Muscle layer of duodenum (tissue), 2 donors: ENCODE data around the gene PPP1R9A.

Experiments
- H3K27ac ChIP-seq: one replicate; pipeline ENCODE4 v1.7.0; 2013; ENCODE audit warnings: mild to moderate bottlenecking, low read length
- H3K27me3 ChIP-seq: one replicate; pipeline ENCODE4 v1.7.0; 2013; ENCODE audit warnings: low read depth, mild to moderate bottlenecking, control low read depth, low read length
- H3K36me3 ChIP-seq, 2 donors: one replicate each; pipeline ENCODE4 v1.7.0; 2013; ENCODE audit warnings: low read length in 2 of 2, control low read depth in 1 of 2, mild to moderate bottlenecking in 1 of 2; ENCODE audit not compliant: insufficient read depth in 2 of 2, control insufficient read depth in 1 of 2
- H3K4me1 ChIP-seq, 2 donors: one replicate each; pipeline ENCODE4 v1.7.0; 2013; ENCODE audit warnings: low read length in 2 of 2, mild to moderate bottlenecking in 2 of 2, control low read depth in 1 of 2, moderate library complexity in 1 of 2; ENCODE audit not compliant: insufficient read depth in 2 of 2, control insufficient read depth in 1 of 2
- H3K4me3 ChIP-seq, 2 donors: one replicate each; pipeline ENCODE4 v1.7.0; 2013; ENCODE audit warnings: low read length in 2 of 2, low read depth in 1 of 2, mild to moderate bottlenecking in 1 of 2
- H3K9me3 ChIP-seq, 2 donors: one replicate each; pipeline ENCODE4 v1.7.0; 2013; ENCODE audit warnings: low read length in 2 of 2, control low read depth in 1 of 2, mild to moderate bottlenecking in 1 of 2; ENCODE audit not compliant: control insufficient read depth in 1 of 2
- donor health status: healthy.

PPP1R9A gene

DNA sequence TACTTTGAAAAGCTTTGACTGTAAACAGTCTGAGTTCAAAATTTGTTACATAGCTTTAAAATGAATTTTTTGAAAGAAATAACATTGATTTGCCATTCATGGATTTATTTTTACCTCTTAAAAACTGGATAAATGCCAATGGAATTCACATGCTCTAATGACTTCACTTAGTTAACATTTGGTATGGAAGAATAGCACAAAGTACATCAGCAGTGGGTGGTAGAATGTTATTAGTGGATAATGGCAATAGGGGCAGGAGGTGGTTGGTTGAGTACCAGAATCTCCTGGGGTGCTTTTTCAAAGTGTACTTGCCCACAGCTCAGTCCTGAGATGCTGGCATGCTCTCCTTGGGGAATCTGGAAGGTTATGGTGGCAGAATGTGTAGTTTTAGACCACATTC, 4.7 kb downstream of the PPP1R9A start:
- H3K27ac ChIP-seq = no peak overlapping the region
- H3K27me3 ChIP-seq = no peaks in the 10 kb centered on the region
- no peak overlapping the region for H3K4me3 ChIP-seq
- no peaks in the 10 kb centered on the region for H3K36me3 ChIP-seq
- H3K9me3 ChIP-seq = no peaks in the 10 kb centered on the region
- H3K4me1 ChIP-seq = peaks cover 4 to 6% of the 10 kb centered on the region in 2 donors

GRCh38 chr7:94913391-94913790, 6.0 kb downstream of the PPP1R9A start:
- Histone ChIP-seq H3K27ac (no peak overlapping the region), H3K9me3 (no peaks in the 10 kb centered on the region), H3K4me3 (no peak overlapping the region), H3K4me1 (peaks cover 4 to 6% of the 10 kb centered on the region in 2 donors), H3K27me3 (no peaks in the 10 kb centered on the region), H3K36me3 (no peaks in the 10 kb centered on the region)

- Histone ChIP-seq H3K4me1 (no peaks in the 10 kb centered on the region), H3K36me3 (no peaks in the 10 kb centered on the region), H3K27ac (no peak overlapping the region), H3K4me3 (no peak overlapping the region), H3K27me3 (no peaks in the 10 kb centered on the region), H3K9me3 (no peaks in the 10 kb centered on the region)
Observed at GRCh38 chr7:94921911-94922310, 14.5 kb downstream of the PPP1R9A start.

GRCh38 chr7:94922457-94922856, 15.1 kb downstream of the PPP1R9A start:
- no peaks in the 10 kb centered on the region for H3K36me3 ChIP-seq
- H3K4me1 ChIP-seq = no peaks in the 10 kb centered on the region
- H3K27ac ChIP-seq = no peak overlapping the region
- H3K27me3 ChIP-seq = no peaks in the 10 kb centered on the region
- no peaks in the 10 kb centered on the region for H3K9me3 ChIP-seq
- no peak overlapping the region for H3K4me3 ChIP-seq

- Histone ChIP-seq H3K36me3 (no peaks in the 10 kb centered on the region), H3K27me3 (no peaks in the 10 kb centered on the region), H3K9me3 (no peaks in the 10 kb centered on the region), H3K4me3 (no peak overlapping the region), H3K4me1 (no peaks in the 10 kb centered on the region), H3K27ac (no peak overlapping the region)
Observed at GRCh38 chr7:94923412-94923811, 16.0 kb downstream of the PPP1R9A start.

DNA sequence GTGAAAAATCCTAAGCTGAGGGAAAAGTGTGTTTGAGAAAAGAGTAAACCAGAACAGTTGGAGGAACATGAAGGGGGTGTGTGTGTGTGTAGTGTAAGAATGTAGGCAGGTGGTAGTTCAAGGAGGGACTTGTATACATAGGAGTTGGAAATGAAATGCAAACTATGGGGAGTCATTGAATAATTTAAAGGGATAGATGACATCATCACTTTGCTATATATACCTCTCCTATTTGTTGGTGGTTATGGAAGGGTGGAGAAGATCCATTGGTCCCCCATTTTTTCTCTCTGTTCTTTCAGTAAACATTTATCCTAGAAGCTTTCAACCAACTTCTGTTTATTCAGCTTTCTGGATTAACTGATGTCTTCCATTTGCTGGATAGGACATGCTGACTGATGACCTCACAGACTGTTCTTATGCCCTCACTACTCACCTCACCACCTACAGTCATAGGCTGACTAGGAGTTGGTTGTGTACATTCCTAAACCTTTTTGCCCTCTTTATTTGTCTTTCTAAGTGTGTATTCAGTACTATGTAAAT, 20.8 kb downstream of the PPP1R9A start:
- Histone ChIP-seq H3K4me1 (no peaks in the 10 kb centered on the region), H3K27ac (no peak overlapping the region), H3K9me3 (no peaks in the 10 kb centered on the region), H3K27me3 (no peaks in the 10 kb centered on the region), H3K4me3 (no peak overlapping the region), H3K36me3 (no peaks in the 10 kb centered on the region)

- Histone ChIP-seq H3K36me3 (no peaks in the 10 kb centered on the region), H3K4me3 (no peak overlapping the region), H3K27ac (no peak overlapping the region), H3K27me3 (no peaks in the 10 kb centered on the region), H3K4me1 (no peaks in the 10 kb centered on the region), H3K9me3 (no peaks in the 10 kb centered on the region)
Observed at GRCh38 chr7:94933256-94933990, 26.0 kb downstream of the PPP1R9A start.

DNA sequence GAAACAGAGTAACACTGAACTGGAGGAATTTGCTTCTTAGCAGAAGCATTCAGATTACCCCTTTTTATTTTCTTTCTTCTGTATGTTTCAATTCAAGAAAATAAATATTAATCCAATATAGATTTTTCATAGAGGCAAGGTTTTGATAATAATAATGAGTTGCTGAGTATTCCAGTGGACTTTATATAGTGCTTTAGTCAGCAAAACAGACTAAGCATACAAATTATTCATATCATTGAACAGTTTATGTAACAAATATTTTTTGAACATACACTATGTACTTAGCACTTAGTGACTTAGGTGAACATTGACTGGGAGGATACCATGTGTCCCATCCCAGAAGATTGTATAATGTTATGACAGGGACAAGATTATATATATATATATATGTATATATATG, 32.0 kb downstream of the PPP1R9A start:
- H3K9me3 ChIP-seq = no peaks in the 10 kb centered on the region
- H3K27ac ChIP-seq = no peak overlapping the region
- no peak overlapping the region for H3K4me3 ChIP-seq
- no peaks in the 10 kb centered on the region for H3K27me3 ChIP-seq
- no peaks in the 10 kb centered on the region for H3K4me1 ChIP-seq
- no peaks in the 10 kb centered on the region for H3K36me3 ChIP-seq

DNA sequence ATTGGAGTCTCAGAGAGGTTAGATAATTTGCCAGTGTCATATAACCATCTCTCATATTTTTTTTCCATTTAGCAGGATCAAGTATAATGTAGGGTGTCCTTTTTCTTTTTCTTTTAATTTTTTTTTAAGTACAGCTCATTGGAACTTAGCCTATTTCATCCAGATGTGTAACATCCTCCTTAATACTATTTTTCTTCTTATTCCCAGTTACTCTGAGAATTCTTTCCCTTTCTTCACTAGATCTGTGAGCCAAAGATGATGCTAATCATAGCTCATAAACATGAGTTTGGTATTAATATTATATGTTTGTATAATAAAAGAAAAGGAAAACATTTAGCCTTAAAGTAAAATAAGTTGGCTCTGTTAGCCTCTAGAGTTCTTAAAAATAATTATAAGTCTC, 32.8 kb downstream of the PPP1R9A start:
- no peaks in the 10 kb centered on the region for H3K9me3 ChIP-seq
- H3K4me3 ChIP-seq = no peak overlapping the region
- no peaks in the 10 kb centered on the region for H3K4me1 ChIP-seq
- H3K36me3 ChIP-seq = no peaks in the 10 kb centered on the region
- H3K27ac ChIP-seq = no peak overlapping the region
- H3K27me3 ChIP-seq = no peaks in the 10 kb centered on the region

DNA sequence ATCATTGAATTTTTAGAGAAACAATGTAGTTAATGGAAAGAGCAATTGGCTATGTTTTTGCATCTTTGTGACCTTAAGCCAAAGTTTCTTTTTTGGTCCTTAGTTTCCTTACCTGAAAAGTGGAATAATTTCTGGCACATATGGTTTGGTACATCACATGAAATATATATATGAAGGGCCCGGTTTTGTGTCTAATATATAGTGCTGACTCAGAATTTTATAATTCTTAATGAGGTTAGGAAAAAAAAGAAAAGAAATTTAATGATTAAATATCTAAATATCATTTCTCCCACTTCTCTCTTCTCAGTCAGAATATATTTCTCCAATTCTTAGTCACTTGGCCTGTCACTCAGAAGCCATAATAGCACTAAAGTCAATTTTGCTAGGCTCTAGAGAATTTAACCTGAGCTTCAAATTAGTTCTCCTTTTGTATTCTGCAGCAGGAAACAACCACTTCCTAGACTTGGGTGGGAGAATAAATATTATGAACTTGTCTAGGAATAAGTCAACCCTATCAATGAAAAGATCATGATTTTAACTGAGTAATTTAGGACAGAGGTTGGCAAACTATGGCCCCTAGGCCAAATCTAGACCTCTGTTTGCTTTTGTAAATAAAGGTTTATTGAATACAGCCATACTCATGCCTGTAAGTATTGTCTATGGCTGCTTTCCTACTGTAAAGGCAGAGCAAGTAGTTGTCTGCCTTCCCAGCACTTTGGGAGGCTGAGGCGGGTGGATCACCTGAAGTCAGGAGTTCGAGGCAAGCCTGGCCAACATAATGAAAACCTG, 34.6 kb downstream of the PPP1R9A start:
- Histone ChIP-seq H3K27ac (no peak overlapping the region), H3K4me3 (no peak overlapping the region), H3K4me1 (no peaks in the 10 kb centered on the region), H3K27me3 (no peaks in the 10 kb centered on the region), H3K36me3 (no peaks in the 10 kb centered on the region), H3K9me3 (no peaks in the 10 kb centered on the region)

DNA sequence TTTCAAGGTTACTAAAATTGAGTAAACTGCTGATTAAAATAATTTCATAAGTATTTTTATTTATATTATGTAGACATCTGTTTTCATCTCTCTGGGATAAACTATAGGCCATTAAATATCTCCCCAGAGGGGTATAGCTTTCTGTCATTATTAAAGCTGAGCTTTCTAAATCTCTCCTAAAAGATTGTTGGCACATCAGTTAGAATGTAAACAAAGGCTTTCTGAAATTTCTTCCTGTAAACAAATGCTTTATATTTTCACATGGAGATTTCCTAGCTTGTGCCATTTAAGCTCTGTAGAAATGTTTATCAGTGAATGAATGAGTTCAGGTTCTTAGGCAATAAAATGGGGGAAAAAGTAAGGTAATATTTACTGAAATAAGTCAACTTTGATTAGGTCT, 35.7 kb downstream of the PPP1R9A start:
- Histone ChIP-seq H3K27ac (no peak overlapping the region), H3K27me3 (no peaks in the 10 kb centered on the region), H3K4me3 (no peak overlapping the region), H3K4me1 (no peaks in the 10 kb centered on the region), H3K9me3 (no peaks in the 10 kb centered on the region), H3K36me3 (no peaks in the 10 kb centered on the region)
